CD4-positive, alpha-beta T cell treated with Interferon gamma for 1 hour (primary cell): ENCODE results near the gene ZNF621.
A peak's percentile ranks its signal among the peaks of the same experiment; 100 is the strongest.
"Not testable (repeated sequence)": the region's sequence is repeated elsewhere in the genome, so short reads cannot be mapped to it uniquely, and the experiment has no call there.

ENCODE experiments used
- DNase-seq: peaks from one replicate; pipeline ENCODE4 v3.0.0-alpha.2; 2020

ZNF621 gene

DNA sequence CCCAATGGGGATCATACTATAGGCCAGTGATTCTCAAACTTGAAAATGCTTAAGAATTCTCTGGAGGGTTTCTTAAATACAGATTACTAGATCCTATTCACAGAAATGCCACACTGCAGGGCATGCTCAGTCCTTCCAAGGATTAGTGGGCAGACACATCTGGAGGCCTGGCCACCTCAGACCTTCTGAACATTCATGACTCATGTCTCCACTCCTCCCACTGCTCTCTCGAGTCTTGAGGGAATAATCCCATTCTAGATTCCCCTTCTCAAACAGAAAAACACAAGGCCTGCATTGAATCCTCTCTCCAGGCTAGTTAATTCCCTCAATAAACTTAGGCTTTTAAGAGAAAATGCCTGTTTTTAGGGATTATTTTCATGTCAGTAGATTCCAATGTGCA lies 22.1 kb downstream of the ZNF621 start:
- DNase-seq = no peak

DNA sequence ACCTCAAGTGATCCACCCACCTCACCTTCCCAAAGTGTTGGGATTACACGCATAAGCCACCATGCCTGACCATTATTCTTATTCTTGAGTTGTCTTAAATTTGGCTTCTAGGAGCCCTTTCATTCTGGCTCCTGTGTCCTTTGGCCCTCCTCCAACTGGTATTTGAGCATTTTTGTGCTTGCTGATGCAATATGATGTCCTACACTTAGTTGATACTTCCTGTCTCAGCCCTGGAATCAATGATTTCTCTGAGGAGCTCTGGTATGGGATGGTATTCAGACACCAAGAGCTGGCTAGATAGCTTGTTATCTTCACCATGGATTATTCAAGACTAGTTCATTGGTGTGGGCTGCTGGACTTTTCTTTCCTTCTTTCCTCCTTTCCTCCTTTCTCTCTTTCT lies 25.4 kb downstream of the ZNF621 start:
- no peak for DNase-seq

DNA sequence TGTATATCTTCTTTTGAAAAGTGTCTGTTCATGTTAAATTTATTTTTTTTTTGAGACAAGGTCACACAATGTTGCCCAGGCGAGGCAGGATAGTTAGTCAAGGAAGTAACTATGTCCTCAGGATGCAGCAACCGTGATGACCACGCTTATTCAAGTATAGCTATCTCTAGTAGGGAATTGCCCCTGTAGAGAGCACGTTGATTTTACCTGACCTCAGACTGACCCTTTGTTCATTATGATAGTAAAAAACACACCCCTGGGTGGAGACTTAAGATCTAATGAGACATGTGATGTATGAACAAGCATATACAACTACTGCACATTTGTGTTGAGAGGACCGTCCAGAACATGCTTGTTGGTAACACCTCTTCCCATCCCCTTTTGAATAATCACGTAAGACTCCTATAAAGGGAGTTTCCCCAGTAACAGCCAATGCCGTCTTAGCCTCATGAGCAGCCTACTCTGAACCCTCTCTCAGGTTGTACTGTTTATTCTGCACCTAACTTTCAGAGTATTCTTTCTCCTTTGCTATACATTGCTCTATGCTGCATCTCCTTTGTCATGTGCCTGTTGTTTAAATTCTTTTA lies 32.9 kb downstream of the ZNF621 start:
- DNase-seq = no peak

DNA sequence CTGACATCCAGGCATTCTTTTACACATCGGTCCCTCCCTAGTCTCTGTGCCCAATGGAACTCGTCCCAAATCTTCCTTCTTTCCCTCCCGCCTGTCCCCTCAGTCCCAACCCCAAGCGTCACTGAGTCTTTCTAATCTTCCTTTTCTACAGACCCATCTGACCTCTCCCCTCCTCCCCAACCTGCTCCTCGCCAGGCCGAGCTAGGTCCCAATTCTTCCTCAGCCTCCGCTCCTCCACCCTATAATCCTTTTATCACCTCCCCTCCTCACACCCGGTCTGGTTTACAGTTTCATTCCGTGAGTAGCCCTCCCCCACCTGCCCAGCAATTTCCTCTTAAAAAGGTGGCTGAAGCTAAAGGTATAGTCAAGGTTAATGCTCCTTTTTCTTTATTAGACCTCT lies 37.7 kb downstream of the ZNF621 start:
- not testable (repeated sequence) for DNase-seq

DNA sequence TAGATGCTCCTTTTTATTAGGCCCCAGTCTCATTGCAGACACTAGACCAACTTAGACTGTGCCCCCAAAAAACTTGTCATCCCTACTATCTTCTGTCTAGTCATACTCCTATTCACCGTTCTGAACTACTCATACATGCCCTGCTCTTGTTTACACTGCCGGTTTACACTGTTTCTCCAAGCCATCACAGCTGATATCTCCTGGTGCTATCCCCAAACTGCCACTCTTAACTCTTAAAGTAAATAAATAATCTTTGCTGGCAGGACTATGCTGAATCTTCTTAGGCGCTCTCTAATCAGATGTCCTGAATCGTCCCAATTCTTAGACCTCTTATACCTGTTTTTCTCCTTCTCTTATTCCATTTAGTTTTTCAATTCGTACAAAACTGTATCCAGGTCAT lies 40.9 kb downstream of the ZNF621 start:
- not testable (repeated sequence) for DNase-seq

DNA sequence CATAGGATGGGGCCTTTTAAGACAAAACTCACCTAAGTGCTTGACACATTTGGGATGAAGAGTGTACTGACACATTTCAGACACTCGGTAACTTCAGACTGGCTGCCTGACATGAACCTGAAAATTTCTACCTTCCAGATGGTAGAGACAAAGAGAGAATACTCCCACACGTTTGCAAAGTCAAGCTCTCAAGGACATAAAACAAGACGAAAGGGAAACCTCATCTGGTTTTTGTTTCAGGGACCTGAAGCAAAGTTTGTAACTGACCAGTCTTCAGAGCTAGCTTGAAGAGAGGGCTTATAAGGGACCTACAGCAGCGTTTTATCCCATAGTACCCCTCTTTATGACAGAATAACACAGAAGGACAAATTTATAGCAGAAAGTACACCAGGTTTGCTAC lies 41.9 kb downstream of the ZNF621 start:
- DNase-seq = no peak

DNA sequence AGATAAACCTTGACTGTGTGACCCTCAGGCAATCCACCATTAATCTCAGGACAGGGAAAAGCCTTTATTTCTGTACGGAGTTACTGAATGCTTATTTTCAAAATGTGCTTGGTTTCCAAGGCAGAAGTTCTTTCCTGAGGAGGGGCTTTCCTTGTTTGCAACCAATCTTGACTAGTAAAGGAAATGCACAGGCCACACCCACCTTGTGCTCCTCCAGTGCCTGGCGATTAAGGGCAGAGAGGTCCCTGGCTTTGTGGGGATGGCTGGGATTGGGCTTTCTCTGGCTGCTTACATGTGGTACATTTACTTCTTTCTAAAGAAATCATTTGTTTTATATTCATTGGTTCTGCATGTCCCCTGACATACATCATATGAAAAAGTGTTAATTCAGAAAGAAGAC lies 47.8 kb downstream of the ZNF621 start:
- no peak for DNase-seq

DNA sequence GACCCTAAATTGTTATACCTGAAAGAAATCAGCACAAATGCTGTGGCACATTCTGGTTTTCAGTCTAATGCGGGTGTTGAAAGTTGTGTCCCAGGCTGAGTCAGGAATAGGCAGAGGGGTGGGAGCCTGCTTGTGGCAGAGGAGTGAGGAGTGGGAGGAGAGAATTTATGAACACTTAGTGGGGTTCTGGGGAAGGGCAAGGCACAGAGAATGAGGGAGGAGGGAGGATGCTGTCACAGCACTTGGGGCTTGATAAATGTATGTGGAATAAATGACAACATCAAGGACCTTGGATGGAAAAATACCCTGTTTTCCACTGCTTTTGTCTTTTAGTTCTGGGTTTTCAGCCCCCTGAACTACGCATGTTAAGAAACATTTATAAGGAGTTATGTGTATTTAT lies 49.3 kb downstream of the ZNF621 start:
- DNase-seq = no peak

DNA sequence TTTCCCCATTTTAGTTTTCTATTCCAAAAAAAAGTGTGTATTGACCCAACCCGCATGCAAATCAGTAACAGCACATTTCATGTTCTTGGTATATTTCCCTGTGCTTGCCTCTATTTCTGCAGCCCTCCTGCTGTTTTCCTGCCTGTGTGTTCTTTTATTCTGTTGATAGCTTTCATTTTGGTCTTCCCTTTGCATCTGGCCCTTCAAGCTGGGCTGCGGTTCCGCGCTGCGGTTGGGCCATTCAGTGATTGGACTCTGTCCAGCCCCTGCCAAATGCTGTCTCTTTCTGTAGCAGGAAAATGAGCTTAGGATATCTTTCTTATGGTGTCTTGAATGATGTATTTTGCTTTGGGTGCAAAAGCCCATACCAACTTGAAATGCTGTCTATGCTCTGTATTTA lies 49.9 kb downstream of the ZNF621 start:
- DNase-seq = no peak

DNA sequence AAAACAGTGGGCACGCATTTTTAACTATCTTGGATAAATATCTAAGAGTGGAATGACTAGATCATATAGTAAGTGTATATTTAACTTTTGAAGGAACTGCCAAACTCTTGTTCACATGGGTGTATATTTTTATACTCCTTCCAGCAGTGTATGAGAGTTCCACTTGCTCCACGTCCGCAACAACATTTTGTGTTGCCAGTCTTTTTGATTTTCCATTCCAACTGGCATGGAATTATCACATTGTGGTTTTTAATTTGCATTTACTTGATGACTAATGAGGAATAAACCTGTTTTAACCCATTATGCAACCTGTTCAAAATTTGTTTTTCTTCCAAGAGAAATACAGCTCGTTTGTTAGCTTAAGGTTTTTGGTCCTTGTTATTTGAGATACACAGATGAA lies 51.6 kb downstream of the ZNF621 start:
- DNase-seq = no peak

DNA sequence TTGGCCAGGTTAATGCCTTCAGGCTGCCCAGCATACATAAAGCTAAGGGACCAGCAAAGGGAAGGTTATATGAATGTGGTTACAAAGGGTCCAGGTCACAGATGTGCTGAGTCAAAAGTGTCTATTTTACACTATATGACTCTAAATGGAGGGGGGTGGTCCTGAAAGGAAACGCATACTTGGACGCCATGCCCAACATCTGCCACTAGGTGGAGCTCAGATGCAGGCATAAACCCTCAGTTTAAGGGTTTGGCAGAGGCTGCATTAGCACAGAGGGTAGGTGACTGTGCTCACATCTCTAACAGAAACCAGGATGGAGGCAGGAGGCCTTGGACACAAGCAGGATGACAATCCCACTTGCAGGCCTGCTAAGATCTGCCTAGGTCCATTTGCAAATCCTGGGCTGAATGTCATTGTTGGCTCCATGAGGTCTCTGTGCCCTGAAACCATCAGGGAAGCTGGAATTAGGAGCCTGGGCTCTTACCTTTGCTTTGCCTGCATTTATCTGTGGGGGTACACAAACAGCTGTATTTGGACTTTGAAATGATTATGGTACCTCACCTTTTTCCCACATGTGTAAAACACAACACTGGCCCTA lies 55.8 kb downstream of the ZNF621 start:
- peak; percentile 58 for DNase-seq

DNA sequence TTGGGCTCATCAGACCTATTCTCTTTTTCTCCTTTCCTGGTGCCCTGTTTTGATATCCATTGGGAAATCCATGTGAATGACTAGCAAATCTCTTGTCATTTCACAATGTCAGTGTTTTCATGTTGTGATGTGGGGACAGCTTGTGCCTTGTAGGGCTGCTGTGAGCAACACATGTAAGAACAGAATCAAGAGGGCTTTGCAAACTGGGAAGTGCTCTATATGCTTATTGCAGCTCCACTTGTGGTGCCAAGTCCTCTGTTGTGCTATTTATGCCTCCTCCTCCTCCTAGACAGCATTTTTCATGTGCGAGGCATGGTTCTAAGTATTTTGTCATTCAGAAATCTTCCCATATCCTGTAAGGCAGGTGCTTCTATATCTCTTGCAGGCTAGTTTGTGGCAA lies 56.4 kb downstream of the ZNF621 start:
- DNase-seq = no peak

DNA sequence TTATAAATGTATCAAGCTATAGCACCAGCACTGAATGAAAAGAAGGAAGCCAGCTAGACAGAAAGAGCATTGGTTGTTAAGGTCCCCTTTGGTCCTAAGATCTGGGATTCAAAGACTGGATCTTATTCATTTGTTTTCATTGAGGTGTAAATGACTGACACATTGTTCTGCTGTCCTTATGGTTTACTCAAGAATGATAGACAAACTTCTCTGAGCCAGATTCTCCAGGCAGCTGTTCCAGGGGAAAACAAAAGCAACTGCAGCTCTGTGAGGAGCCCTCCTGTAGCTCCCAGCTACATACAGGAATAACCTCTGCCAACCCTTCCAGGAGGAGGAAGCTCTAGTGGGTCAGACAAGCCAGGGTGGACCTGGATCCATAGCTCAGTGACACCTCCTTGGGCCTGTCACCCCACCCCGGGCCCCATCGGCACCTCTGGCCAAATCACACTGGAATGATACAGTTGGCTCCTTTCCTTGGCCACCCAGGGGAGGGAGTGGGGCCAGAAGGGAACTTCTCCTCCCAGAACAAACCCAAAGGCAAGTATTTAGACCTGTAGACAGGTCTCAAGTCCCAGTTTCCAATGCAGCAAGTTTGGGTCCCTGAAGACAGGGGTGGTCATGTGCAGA lies 57.8 kb downstream of the ZNF621 start:
- DNase-seq = no peak

DNA sequence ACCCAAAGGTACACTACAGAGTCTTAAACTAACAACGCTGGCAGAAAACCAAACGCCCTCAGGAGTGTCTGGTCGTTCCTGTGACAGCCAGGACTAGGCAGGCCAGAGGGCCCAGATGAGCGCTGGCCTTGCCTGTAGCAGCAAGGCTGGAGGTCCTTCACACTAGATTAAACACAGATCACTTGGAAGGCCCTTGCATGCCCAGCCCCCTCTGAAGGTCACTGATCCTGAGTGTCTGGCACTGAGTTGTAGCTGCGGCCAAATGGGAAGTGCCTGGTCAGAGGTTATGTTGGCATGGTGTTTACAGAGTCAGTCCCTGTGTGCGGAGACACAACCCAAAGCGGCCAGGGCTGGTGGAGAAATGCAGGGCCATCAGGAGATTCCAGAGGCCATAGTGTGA lies 58.9 kb downstream of the ZNF621 start:
- no peak for DNase-seq

DNA sequence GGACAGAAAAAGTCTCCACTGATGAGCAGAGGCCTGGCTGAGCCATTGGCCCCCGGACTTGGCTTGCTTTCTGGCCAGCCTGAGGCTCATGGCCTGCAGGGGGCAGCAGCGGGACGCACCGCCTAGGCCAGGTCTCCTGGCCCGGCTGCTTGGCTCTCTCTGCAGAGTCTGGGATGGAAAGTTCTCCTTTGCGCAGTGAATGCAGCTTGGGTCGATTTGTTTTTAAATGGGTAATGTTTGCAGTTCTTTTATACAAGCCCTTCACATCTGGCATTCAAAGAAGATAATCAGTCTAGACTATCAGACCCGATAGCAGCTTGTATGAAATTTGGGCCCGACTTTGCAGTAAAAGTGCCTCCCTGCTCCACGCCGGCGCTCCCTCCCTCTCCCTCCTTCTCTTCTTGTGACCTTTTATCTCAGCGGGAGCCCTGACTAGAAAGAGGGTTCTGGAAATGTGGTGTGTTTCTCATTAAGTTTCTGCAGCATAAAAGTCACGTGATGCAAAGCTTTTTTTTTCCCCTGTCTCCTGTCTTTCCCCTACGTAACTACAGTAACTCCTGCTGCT lies 59.9 kb downstream of the ZNF621 start:
- DNase-seq = peak; percentile 63

DNA sequence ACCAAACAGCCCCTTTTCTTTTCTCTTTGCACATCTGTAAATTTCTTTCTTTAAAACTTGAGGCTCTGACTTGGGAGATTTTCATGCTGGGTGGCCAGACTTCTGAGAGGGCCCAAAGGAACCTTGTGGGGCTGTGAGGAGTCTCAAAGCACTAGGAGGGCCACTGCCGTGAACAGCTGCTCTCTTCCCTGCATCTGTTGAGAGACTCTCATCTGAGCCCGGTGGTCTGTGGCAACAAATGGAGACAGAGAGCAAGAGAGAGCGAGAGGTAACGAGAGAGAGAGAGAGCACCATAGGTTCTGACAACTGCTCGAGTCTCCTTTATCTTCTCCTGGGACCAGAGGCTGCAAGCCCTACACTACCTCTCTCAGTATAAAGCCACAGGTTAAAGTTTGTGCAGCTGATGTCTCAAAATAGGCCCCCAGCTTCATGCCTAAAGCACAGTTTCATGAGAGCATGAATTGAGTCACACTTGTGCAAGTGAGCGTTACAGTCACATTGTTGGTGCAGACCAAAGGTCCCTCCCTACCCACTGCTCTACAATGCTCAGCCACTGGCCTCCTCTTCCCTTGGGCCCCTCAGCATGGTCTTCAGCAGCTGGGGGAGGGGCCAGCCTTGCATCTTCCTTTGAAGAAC lies 60.7 kb downstream of the ZNF621 start:
- no peak for DNase-seq

DNA sequence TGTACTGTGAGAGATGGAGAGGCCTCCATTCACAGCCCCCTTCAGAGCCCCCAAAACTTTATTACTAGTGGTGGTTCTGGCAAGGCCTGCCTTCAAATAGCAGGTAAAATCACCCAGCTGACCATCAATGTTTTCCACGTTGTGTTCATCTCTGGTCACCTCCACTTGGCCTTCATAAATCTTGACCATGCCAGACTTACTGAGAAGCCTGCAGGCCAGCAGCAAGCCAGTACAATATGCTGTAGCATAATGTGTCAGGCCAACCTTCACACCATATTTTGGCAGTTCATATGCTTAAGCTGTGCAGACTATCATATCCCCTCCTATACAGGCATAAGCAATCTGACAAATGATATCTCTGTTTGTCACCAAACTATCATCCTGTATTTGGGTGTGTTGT lies 62.1 kb downstream of the ZNF621 start:
- no peak for DNase-seq

DNA sequence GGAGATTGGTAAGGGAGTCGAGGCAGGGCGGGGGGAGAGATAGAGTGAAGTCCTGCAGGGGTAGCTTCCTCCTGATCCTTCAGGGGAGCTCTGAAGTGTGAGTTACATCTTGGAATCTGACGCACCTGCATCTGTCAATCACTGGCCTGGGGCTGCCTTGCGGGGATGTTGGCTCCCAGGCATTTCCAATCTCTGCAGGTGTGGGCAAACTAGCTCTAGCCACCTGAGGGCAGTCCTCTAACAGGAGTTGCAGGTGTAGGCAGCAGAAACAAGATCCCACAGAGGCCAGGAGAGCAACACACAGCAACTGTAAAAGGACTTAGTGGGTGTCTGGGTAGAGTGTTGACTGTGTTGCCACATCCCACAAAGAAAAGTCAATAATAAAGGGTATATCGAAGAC lies 63.6 kb downstream of the ZNF621 start:
- no peak for DNase-seq
